ENCODE measurements around the gene FUS. TPM values are rescaled to one million over a fixed set of nuclear protein-coding genes. Genes with fewer than 3 reads are reported as not detected.

The FUS gene
- total RNA-seq, 1 donor from 2014 or later = 36.3 TPM

- DNase-seq (ENCODE audit: low spot score in 2 of 2) (no peak), FAIRE-seq (no peak)
Observed at GRCh38 chr16:31223044-31223443, 43.1 kb downstream of the FUS start.

DNA sequence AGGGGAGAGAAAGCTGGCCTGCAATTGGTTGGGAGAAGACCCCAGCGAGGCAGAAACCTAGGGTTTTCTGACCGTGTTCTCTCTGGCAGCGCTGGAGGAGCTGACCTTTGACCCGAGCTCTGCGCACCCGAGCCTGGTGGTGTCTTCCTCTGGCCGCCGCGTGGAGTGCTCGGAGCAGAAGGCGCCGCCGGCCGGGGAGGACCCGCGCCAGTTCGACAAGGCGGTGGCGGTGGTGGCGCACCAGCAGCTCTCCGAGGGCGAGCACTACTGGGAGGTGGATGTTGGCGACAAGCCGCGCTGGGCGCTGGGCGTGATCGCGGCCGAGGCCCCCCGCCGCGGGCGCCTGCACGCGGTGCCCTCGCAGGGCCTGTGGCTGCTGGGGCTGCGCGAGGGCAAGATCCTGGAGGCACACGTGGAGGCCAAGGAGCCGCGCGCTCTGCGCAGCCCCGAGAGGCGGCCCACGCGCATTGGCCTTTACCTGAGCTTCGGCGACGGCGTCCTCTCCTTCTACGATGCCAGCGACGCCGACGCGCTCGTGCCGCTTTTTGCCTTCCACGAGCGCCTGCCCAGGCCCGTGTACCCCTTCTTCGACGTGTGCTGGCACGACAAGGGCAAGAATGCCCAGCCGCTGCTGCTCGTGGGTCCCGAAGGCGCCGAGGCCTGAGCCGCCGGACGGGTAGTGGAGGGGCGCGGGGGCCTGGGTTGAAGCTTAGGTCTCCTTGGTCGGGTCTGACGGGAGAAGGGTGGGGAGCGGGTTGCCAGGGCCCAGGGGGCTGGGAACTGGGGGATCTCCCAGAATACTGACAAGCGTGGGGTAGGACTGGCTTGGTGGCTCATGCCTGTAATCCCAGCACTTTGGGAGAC is 44.4 kb downstream of the FUS start:
- FAIRE-seq = no peak
- no peak for DNase-seq (ENCODE audit: low spot score in 2 of 2)

GRCh38 chr16:31225193-31225592 is 45.3 kb downstream of the FUS start:
- no peak for FAIRE-seq
- DNase-seq (ENCODE audit: low spot score in 2 of 2) = no peak

DNA sequence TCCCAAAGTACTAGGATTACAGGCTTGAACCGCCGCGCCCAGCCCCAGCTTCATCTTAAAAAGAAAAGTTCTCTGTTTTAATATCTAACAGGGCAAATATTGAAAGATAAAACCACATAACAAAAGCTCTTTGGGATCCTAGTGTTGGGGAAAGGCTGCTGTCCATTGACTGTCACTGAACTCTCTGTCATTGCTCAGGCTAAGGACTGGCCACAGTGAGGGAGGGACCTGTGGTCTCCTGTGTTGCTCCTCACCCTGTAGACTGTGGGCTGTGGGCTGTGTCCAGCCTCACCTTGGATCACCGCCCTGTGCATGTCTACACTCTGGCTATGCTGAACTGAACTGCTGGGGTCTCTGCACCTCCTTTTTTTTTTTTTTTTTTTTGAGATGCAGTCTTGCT is 48.3 kb downstream of the FUS start:
- DNase-seq (ENCODE audit: low spot score in 2 of 2) (no peak), FAIRE-seq (no peak)

DNA sequence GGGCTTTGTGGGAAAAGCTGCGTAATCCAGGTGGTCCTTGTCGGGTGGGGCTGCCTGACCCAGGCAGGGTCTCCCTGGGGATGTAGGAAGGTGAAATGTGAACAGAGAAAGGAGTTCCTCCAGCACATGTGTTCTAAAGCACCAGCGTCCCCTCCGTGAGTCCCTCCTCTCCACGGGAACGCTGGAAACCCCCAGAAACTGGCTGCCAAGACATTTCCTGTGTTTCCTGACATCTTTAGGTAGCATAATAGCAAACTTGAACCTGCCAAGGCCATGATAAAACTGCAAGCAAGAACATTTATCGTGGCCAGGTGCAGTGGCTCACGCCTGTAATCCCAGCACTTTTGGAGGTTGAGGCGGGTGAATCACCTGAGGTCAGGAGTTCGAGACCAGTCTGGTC is 49.6 kb downstream of the FUS start:
- FAIRE-seq (no peak), DNase-seq (ENCODE audit: low spot score in 2 of 2) (no peak)

DNA sequence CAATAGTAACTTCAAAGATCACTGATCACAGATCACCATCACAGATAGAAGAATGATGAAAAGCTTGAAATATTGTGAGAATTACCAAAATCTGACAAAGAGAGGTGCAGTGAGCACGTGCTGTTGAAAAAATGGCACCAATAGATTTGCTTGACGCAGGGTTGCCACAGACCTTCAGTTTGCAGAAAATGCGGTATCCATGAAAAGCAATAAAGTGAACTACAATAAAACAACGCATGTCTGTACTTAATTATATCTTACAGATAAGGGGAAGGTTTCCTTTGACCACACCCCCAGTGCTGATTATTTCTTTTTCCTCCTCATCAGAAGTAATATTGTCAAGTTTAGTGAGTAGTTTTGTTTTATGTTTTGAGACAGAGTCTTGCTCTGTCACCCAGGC is 58.1 kb downstream of the FUS start:
- FAIRE-seq (no peak), DNase-seq (ENCODE audit: low spot score in 2 of 2) (no peak)

Small RNAs within 50 kb of the gene (small RNA-seq; reads per million reads assigned to genes)
- gene AC009088.4 (not detected), gene NDUFA3P6 (not detected)

Other genes with a start within 250 kb of the FUS start
- 4.1 TPM for gene ORAI3, start 231.1 kb upstream of the FUS start, total RNA-seq
- gene SETD1A, start 222.4 kb upstream of the FUS start, total RNA-seq = 1.6 TPM
- 2.0 TPM for gene HSD3B7, start 194.9 kb upstream of the FUS start, total RNA-seq
- gene STX1B, start 169.5 kb upstream of the FUS start, total RNA-seq = 11.4 TPM
- gene STX4, start 146.6 kb upstream of the FUS start, total RNA-seq = 13.9 TPM
- gene ZNF668, start 105.9 kb upstream of the FUS start, total RNA-seq = 9.0 TPM
- 14.7 TPM for gene ZNF646, start 105.7 kb upstream of the FUS start, total RNA-seq
- gene PRSS53, start 91.2 kb upstream of the FUS start, total RNA-seq = 1.6 TPM
- gene VKORC1, start 85.3 kb upstream of the FUS start, total RNA-seq = 35.9 TPM
- 11.4 TPM for gene BCKDK, start 71.8 kb upstream of the FUS start, total RNA-seq
- 47.7 TPM for gene KAT8, start 62.5 kb upstream of the FUS start, total RNA-seq
- not detected for gene PRSS8, start 44.4 kb upstream of the FUS start, total RNA-seq
- 1.6 TPM for gene PRSS36, start 30.1 kb upstream of the FUS start, total RNA-seq
- gene PYCARD, start 22.6 kb downstream of the FUS start, total RNA-seq = 1.6 TPM
- 1.2 TPM for gene TRIM72, start 34.0 kb downstream of the FUS start, total RNA-seq
- 0.41 TPM for gene PYDC1, start 37.0 kb downstream of the FUS start, total RNA-seq
- 2.0 TPM for gene ITGAM, start 79.8 kb downstream of the FUS start, total RNA-seq
- 0.41 TPM for gene ITGAX, start 175.0 kb downstream of the FUS start, total RNA-seq
- not detected for gene ITGAD, start 213.2 kb downstream of the FUS start, total RNA-seq
- not detected for gene COX6A2, start 248.2 kb downstream of the FUS start, total RNA-seq

Measured in frontal cortex (tissue), 4 donors.